ENCODE data around the gene ADGRL2. TPM values are rescaled to one million over a fixed set of nuclear protein-coding genes. Genes with fewer than 3 reads are reported as not detected.

The ADGRL2 gene
- total RNA-seq, 4 donors from 2014 or later, result 110 to 180 (median 154) TPM

- no peak for DNase-seq
- peak overlapping the region in 2 of 3 donors; percentile 1 to 99 for H3K27ac ChIP-seq
- H3K36me3 ChIP-seq, result no peaks in the 10 kb centered on the region
- no peaks in the 10 kb centered on the region for H3K9me3 ChIP-seq
- intact Hi-C loops (cut with DNase I), result no loop called here
- TF ChIP-seq POLR2A (IDR thresholded peaks at IDR 0.05), result no peak
- TF ChIP-seq CTCF (IDR thresholded peaks at IDR 0.05), result no peak
- no peaks in the 10 kb centered on the region for H3K27me3 ChIP-seq
- H3K4me3 ChIP-seq (replicated peaks in 1 of 3), result no peak overlapping the region
- 60 to 61% methylated on average over 2 of the region's 2 CpGs for WGBS, 2 donors
- H3K4me1 ChIP-seq, result peaks cover 9 to 24% of the 10 kb centered on the region in 2 donors
These were observed 5.0 kb downstream of the ADGRL2 start for GRCh38 chr1:81805537-81806431.

GRCh38 chr1:81806432-81806770 is 5.7 kb downstream of the ADGRL2 start:
- 78 to 81% methylated on average over 2 of the region's 2 CpGs for WGBS, 2 donors
- Histone ChIP-seq H3K27me3 (no peaks in the 10 kb centered on the region), H3K4me1 (peaks cover 11 to 26% of the 10 kb centered on the region in 2 donors), H3K4me3 (replicated peaks in 1 of 3) (no peak overlapping the region), H3K27ac (peak overlapping the region in 1 of 3 donors; percentile 1), H3K36me3 (no peaks in the 10 kb centered on the region), H3K9me3 (no peaks in the 10 kb centered on the region)
- no peak for DNase-seq
- intact Hi-C loops (cut with DNase I), result no loop called here
- no peak for TF ChIP-seq POLR2A (IDR thresholded peaks at IDR 0.05)

DNA sequence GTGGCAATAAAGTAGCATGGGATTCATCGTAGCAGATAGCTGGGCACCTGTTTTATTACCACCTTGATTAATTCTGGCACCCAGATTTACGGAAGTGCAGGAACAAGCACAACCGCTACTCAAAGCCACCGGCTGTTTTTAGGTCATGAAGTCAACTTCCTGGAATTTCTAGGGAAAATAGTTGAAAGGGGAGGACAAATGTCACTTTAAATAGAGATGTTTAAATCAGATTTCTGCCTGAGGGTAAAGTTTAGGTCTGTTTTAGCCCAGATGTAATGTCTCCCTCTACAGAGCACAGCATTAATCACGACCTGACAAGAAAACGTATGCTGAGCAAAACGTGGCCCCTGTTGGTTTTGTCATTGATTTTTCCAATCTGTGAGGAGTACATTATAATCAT is 8.0 kb downstream of the ADGRL2 start:
- Histone ChIP-seq H3K36me3 (no peaks in the 10 kb centered on the region), H3K27me3 (no peaks in the 10 kb centered on the region), H3K4me3 (replicated peaks in 1 of 3) (no peak overlapping the region), H3K9me3 (no peaks in the 10 kb centered on the region), H3K27ac (peak overlapping the region in 1 of 3 donors; percentile 10), H3K4me1 (peaks cover 27 to 45% of the 10 kb centered on the region in 2 donors)
- DNase-seq, result no peak
- intact Hi-C loops (cut with DNase I), result no loop called here
- TF ChIP-seq CTCF (IDR thresholded peaks at IDR 0.05), result no peak
- no peak for TF ChIP-seq POLR2A (IDR thresholded peaks at IDR 0.05)
- 72 to 78% methylated on average over 7 of the region's 7 CpGs for WGBS, 2 donors

GRCh38 chr1:81809808-81810207 is 9.1 kb downstream of the ADGRL2 start:
- H3K27me3 ChIP-seq, result no peaks in the 10 kb centered on the region
- intact Hi-C loops (cut with DNase I), result loop anchor here (10.0 kb wide), 1 partner anchor 75 kb away; no protein-coding TSS in a partner anchor
- DNase-seq, result no peak
- peak overlapping the region in 1 of 3 donors; percentile 30 for H3K27ac ChIP-seq
- no peak overlapping the region for H3K4me3 ChIP-seq (replicated peaks in 1 of 3)
- TF ChIP-seq CTCF (IDR thresholded peaks at IDR 0.05) (no peak), POLR2A (IDR thresholded peaks at IDR 0.05) (no peak)
- WGBS, 2 donors, result 91 to 92% methylated on average over 1 of the region's 1 CpG
- H3K4me1 ChIP-seq, result peaks cover 28 to 53% of the 10 kb centered on the region in 2 donors
- H3K36me3 ChIP-seq, result no peaks in the 10 kb centered on the region
- no peaks in the 10 kb centered on the region for H3K9me3 ChIP-seq

DNA sequence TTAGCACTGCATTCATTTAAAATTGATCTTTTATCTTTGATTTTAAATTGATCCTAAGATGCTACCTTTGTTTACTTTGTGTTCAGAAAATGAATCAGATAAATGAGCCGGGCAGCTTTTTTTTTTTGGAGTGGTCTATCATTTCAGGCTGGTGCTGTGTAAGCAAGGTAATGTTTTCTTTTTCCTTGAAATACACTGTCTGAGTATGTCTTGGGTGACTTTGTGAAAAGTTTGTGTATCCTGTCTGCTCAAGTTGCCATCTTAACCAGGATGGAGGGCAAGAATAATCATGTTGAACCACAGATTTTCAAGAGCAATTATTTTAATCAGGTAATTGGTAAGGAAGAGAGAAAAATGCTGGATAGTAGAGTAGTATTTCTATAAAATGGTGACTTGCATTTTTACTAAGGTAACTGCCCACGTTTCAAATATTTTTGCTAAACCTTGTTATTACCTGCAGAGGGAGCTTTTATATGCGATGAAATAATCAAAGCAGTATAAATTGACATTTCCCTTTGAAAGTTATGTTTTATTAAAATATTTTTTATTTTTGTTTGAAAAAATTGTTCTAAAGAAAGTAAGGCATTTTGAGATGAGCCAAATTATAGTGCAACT is 11.1 kb downstream of the ADGRL2 start:
- Histone ChIP-seq H3K9me3 (no peaks in the 10 kb centered on the region), H3K4me1 (peaks cover 32 to 40% of the 10 kb centered on the region in 2 donors), H3K27ac (peak overlapping the region; percentile 10 to 67 (median 13)), H3K27me3 (no peaks in the 10 kb centered on the region), H3K36me3 (no peaks in the 10 kb centered on the region), H3K4me3 (replicated peaks in 1 of 3) (no peak overlapping the region)
- TF ChIP-seq CTCF (IDR thresholded peaks at IDR 0.05) (peak in 5 of 6 experiments; percentile 6 to 42 (median 32)), POLR2A (IDR thresholded peaks at IDR 0.05) (no peak)
- no peak for DNase-seq
- WGBS, 2 donors, result 34 to 43% methylated on average over 3 of the region's 3 CpGs
- intact Hi-C loops (cut with DNase I), result loop anchor here (10.0 kb wide), 1 partner anchor 73 kb away; no protein-coding TSS in a partner anchor
